GM21619 (cell line): Measurements from ENCODE around the gene DKK3.

Experiments
- ATAC-seq: cut with Tn5 transposase; IDR thresholded peaks from one replicate; pipeline ENCODE4 v1.9.1; 2021; ENCODE audit not compliant: unreplicated experiment

DKK3 gene

DNA sequence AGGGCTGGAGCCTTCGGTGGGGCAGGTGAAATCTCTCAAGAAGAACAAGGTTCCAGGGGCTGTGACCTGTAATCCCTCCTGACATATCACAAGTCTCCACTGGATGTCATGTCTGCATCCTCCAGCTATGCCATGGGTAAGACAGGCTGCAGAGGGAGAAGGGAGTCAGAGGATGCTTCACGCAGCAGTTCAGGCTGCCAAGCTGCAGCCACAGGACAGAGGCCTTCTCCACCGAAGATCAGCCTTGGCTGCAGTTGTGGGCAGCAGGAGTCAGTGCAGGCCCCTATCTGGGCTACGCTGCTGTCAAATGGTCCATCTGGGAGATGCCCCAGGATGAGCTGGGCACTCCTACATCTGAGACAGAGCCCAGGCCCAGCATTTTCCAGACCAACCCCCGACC, 25.0 kb downstream of the DKK3 start:
- no peak for ATAC-seq

- ATAC-seq: no peak
These were observed 25.5 kb downstream of the DKK3 start for GRCh38 chr11:11982975-11983374.

- no peak for ATAC-seq
These were observed 26.0 kb downstream of the DKK3 start for GRCh38 chr11:11982461-11982860.

GRCh38 chr11:11981840-11982239, 26.6 kb downstream of the DKK3 start:
- ATAC-seq: no peak

- ATAC-seq: no peak
These were observed 27.1 kb downstream of the DKK3 start for GRCh38 chr11:11981364-11981763.

- ATAC-seq: no peak
These were observed 27.6 kb downstream of the DKK3 start for GRCh38 chr11:11980841-11981308.

- ATAC-seq: no peak
These were observed 28.2 kb downstream of the DKK3 start for GRCh38 chr11:11980200-11980599.

DNA sequence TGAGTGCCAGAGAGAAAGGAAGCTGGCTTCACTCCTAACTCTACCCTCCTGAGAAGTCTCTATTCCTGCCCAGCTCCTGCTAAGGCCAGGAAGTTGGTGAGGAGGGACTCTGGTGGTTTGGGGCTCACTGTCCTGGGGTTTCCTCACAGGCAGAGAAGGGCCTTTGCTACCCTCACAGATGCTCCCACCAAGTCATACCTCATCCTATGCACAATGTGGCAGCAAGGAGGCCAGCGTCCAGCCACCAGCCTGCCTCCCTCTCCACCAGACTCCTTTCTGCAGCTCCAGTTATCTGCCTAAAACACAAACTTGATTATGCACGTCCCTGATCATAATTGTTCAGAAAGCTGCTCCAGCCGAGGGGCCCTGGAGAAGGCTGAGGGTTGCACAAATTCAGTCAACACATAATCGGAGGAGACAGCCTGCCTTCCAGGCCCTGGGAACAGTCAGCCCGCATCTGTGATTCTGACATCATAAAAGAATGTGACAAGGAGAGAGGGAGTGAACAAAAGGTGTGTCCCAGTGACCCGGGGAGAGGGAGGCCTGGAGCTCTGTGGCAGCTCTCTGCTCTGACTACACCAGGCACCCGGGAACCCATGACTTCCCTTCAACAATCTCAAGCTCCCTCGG, 28.8 kb downstream of the DKK3 start:
- no peak for ATAC-seq

GRCh38 chr11:11978792-11979487, 29.5 kb downstream of the DKK3 start:
- no peak for ATAC-seq

- no peak for ATAC-seq
These were observed 30.3 kb downstream of the DKK3 start for GRCh38 chr11:11978098-11978637.

GRCh38 chr11:11977206-11977938, 31.1 kb downstream of the DKK3 start:
- no peak for ATAC-seq

DNA sequence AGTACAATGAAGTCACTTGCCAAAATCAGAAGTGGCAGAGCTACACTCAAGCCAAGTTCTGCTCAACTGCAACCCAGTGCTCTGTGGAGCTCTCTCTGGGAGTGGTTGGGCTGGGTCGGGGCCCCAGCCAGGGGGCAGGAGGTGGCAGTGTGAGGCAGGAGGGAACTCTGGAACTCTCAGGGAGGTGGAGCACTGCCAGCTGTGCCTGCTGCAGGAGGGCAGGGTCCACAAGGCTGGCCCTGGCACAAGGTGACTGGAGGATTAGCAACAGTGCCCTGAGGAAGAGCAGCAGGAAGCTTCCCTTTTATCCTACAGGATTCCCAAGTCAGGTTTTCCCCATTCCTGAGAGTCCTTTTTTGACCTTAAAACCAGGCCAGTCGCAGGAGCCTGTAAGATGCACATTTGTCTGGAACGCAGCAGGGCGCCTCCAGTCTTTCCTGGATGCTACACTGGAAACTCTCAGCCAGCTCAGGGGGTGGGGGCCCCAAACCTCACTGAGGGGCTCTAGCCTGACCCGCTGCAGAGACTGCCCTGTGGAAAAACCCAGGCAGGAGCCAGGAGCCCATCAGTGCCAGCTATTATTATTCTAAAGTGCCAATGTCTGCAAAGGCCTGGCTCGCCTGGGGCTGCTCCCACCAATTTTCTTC, 31.8 kb downstream of the DKK3 start:
- no peak for ATAC-seq

GRCh38 chr11:11975201-11976092, 33.0 kb downstream of the DKK3 start:
- ATAC-seq: no peak

DNA sequence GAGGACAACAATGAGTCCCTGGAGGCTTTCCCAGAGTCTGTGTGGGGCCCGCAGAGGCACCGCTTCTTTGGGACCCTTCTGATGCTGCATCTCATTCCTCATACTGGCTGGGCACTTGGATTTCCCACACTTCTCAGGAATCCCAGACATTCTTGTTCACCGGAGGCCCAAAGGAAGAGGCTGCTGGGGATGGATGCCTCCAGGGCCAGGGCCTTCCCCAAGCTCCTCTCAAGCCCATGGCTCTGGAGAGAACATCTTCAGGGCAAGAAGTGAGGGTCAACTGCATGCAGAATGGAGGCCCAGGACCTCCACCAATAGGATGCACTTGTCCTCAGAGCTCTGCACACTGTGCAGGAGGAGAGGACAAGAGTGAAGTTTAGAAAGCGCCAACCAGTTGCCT, 34.6 kb downstream of the DKK3 start:
- no peak for ATAC-seq

DNA sequence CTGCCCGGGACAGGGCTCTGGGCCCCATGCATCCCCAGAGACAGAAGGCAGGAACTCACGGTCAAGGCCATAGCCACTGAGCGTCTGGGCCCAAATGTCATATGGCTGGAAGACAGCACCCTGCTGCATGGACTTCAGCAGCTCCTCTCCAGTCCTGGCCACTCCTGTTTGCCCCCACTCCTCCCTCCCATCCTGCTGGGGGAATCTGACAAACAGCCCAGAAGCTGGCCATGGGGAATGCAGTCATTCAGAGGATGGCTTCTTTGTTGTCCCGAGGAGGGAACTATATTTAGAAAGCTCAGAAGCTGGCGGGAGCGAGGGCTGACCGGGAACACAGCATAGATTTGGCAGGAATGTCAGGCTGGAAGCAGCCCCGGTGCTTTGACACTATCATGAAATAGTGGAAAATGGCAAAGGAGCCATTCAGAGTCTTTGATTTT, 35.0 kb downstream of the DKK3 start:
- ATAC-seq: no peak

DNA sequence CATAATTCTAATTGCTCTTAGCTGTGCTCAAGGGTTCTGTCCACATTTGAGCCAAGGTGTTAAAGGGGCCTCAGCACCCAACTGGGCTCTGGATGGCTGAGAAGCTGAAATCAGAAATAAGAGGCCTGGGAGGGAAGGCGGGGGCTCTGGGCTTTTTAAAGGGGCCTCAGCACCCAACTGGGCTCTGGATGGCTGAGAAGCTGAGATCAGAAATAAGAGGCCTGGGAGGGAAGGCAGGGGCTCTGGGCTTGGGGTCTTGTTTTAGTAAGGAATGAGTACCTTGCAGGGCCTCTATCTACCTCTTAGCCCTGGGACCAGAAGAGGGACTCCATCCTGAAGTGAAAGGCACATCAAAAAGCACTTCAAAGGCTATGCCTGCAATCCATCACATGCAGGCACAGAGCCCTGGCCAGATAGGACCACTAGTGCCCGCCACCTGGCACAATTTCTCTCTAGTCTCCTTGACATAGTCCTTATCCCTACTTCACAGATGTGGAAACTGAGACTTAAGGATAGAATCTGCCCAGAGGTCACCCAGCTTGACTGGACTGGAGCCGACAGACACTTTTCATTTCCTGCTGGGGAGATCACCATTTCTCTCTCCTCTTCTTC, 35.6 kb downstream of the DKK3 start:
- no peak for ATAC-seq

DNA sequence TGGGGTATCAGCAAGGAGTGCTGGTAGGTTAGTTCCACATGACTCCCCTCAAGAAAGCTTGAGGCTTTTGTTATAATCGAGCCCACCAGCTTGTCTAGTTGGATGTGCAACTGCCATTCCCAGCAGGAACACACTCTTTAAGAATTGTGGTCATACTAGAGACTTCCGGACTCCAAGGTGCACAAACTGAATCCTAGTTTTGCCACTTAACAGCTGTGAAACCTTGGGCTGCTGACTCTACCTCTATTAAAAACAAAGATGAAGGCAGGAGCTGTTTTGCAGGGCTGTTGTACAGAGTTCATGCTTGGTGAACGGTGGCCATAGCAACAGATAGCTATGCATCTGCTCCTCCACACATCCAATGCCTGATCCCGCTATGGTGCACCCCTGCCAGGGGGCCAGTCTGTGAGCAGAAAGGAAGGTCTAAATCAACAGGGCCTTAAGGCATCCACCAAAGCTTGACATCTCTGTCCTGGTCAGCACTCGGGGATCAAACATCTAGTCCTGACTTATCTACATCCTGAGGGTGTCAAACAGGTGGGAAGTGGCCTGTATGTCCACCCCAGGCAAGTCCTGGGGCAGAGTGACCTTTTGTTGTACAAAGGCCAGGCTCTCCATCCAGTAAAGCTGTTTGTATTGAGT, 36.4 kb downstream of the DKK3 start:
- ATAC-seq: no peak

- no peak for ATAC-seq
These were observed 37.9 kb downstream of the DKK3 start for GRCh38 chr11:11970556-11970955.
